ENCODE data around the gene FAM234A. TPM values are rescaled to one million over a fixed set of nuclear protein-coding genes. Genes with fewer than 3 reads are reported as not detected.

Gene FAM234A
- total RNA-seq, 1 donor, result 58.7 TPM

- TF ChIP-seq CTCF (IDR thresholded peaks at IDR 0.05; ENCODE audit: insufficient read depth, low read depth, low read length), result no peak
- no peak for DNase-seq (ENCODE audit: low read depth)
- no peak overlapping the region for H3K4me3 ChIP-seq (ENCODE audit: low read depth, low read length)
These were observed 66.6 kb downstream of the FAM234A start for GRCh38 chr16:301235-301634.

- H3K4me3 ChIP-seq (ENCODE audit: low read depth, low read length), result no peak overlapping the region
- no peak for DNase-seq (ENCODE audit: low read depth)
- TF ChIP-seq CTCF (IDR thresholded peaks at IDR 0.05; ENCODE audit: insufficient read depth, low read depth, low read length), result no peak
These were observed 67.3 kb downstream of the FAM234A start for GRCh38 chr16:301950-302349.

GRCh38 chr16:303760-304505 is 69.3 kb downstream of the FAM234A start:
- no peak overlapping the region for H3K4me3 ChIP-seq (ENCODE audit: low read depth, low read length)
- DNase-seq (ENCODE audit: low read depth), result peak; percentile 27
- peak; percentile 35 for TF ChIP-seq CTCF (IDR thresholded peaks at IDR 0.05; ENCODE audit: insufficient read depth, low read depth, low read length)

- no peak for TF ChIP-seq CTCF (IDR thresholded peaks at IDR 0.05; ENCODE audit: insufficient read depth, low read depth, low read length)
- no peak for DNase-seq (ENCODE audit: low read depth)
- H3K4me3 ChIP-seq (ENCODE audit: low read depth, low read length), result no peak overlapping the region
These were observed 71.5 kb downstream of the FAM234A start for GRCh38 chr16:305916-306626.

- H3K4me3 ChIP-seq (ENCODE audit: low read depth, low read length), result no peak overlapping the region
- no peak for TF ChIP-seq CTCF (IDR thresholded peaks at IDR 0.05; ENCODE audit: insufficient read depth, low read depth, low read length)
- DNase-seq (ENCODE audit: low read depth), result no peak
These were observed 72.3 kb downstream of the FAM234A start for GRCh38 chr16:306911-307370.

GRCh38 chr16:307691-308312 is 73.2 kb downstream of the FAM234A start:
- no peak overlapping the region for H3K4me3 ChIP-seq (ENCODE audit: low read depth, low read length)
- DNase-seq (ENCODE audit: low read depth), result no peak
- no peak for TF ChIP-seq CTCF (IDR thresholded peaks at IDR 0.05; ENCODE audit: insufficient read depth, low read depth, low read length)

Data from fibroblast of villous mesenchyme (primary cell).